ENCODE results near the gene DIS3.
"Not testable (repeated sequence)": the region's sequence is repeated elsewhere in the genome, so short reads cannot be mapped to it uniquely, and the experiment has no call there.

Gene DIS3

GRCh38 chr13:72805676-72806346 is 24.1 kb upstream of the DIS3 start:
- DNase-seq (ENCODE audit: low read depth): no peak
- no peak for TF ChIP-seq CTCF (IDR thresholded peaks at IDR 0.05; ENCODE audit: low read depth, low read length, missing control alignments)
- no peak overlapping the region for H3K4me3 ChIP-seq (ENCODE audit: low read depth, low read length)

GRCh38 chr13:72804301-72804700 is 22.6 kb upstream of the DIS3 start:
- no peak overlapping the region for H3K4me3 ChIP-seq (ENCODE audit: low read depth, low read length)
- DNase-seq (ENCODE audit: low read depth): no peak
- TF ChIP-seq CTCF (IDR thresholded peaks at IDR 0.05; ENCODE audit: low read depth, low read length, missing control alignments): no peak

GRCh38 chr13:72798817-72799216 is 17.1 kb upstream of the DIS3 start:
- no peak overlapping the region for H3K4me3 ChIP-seq (ENCODE audit: low read depth, low read length)
- DNase-seq (ENCODE audit: low read depth): no peak
- no peak for TF ChIP-seq CTCF (IDR thresholded peaks at IDR 0.05; ENCODE audit: low read depth, low read length, missing control alignments)

GRCh38 chr13:72792640-72793039 is 10.9 kb upstream of the DIS3 start:
- TF ChIP-seq CTCF (IDR thresholded peaks at IDR 0.05; ENCODE audit: low read depth, low read length, missing control alignments): no peak
- DNase-seq (ENCODE audit: low read depth): no peak
- H3K4me3 ChIP-seq (ENCODE audit: low read depth, low read length): no peak overlapping the region

- H3K4me3 ChIP-seq (ENCODE audit: low read depth, low read length): no peak overlapping the region
- no peak for DNase-seq (ENCODE audit: low read depth)
- TF ChIP-seq CTCF (IDR thresholded peaks at IDR 0.05; ENCODE audit: low read depth, low read length, missing control alignments): no peak
Observed at GRCh38 chr13:72788831-72789230, 7.1 kb upstream of the DIS3 start.

GRCh38 chr13:72784679-72785078 is 3.0 kb upstream of the DIS3 start:
- not testable (repeated sequence) for H3K4me3 ChIP-seq (ENCODE audit: low read depth, low read length); DNase-seq (ENCODE audit: low read depth)

GRCh38 chr13:72782717-72783116 is 1.0 kb upstream of the DIS3 start:
- peak overlapping the region; percentile 89 for H3K4me3 ChIP-seq (ENCODE audit: low read depth, low read length)
- no peak for DNase-seq (ENCODE audit: low read depth)
- TF ChIP-seq CTCF (IDR thresholded peaks at IDR 0.05; ENCODE audit: low read depth, low read length, missing control alignments): no peak
